ENCODE results near the gene MZT2A.
"Not testable (repeated sequence)": the region's sequence is repeated elsewhere in the genome, so short reads cannot be mapped to it uniquely, and the experiment has no call there.

Gene MZT2A

GRCh38 chr2:131492015-131492417, at the start of gene MZT2A:
MZT2A (minus strand) TSS chr2:131492397; CDS start chr2:131492376, 21 bp downstream.
- not testable (repeated sequence) for DNase-seq

- DNase-seq, result not testable (repeated sequence)
Observed at GRCh38 chr2:131538856-131539255, 46.7 kb upstream of the MZT2A start.

GRCh38 chr2:131536841-131537240, 44.6 kb upstream of the MZT2A start:
- not testable (repeated sequence) for DNase-seq

- DNase-seq, result not testable (repeated sequence)
Observed at GRCh38 chr2:131535951-131536826, 44.0 kb upstream of the MZT2A start.

- DNase-seq, result no peak
Observed at GRCh38 chr2:131535526-131535925, 43.3 kb upstream of the MZT2A start.

GRCh38 chr2:131534965-131535364, 42.8 kb upstream of the MZT2A start:
- DNase-seq, result not testable (repeated sequence)

- DNase-seq, result not testable (repeated sequence)
Observed at GRCh38 chr2:131534317-131534672, 42.1 kb upstream of the MZT2A start.

- DNase-seq, result not testable (repeated sequence)
Observed at GRCh38 chr2:131533609-131534316, 41.6 kb upstream of the MZT2A start.

- DNase-seq, result not testable (repeated sequence)
Observed at GRCh38 chr2:131532723-131533608, 40.8 kb upstream of the MZT2A start.

GRCh38 chr2:131531547-131532185, 39.5 kb upstream of the MZT2A start:
- DNase-seq, result not testable (repeated sequence)

GRCh38 chr2:131530626-131531344, 38.6 kb upstream of the MZT2A start:
- DNase-seq, result not testable (repeated sequence)

- not testable (repeated sequence) for DNase-seq
Observed at GRCh38 chr2:131529864-131530445, 37.8 kb upstream of the MZT2A start.

- not testable (repeated sequence) for DNase-seq
Observed at GRCh38 chr2:131528981-131529863, 37.0 kb upstream of the MZT2A start.

- peak; percentile 47 for DNase-seq
Observed at GRCh38 chr2:131527131-131528001, 35.2 kb upstream of the MZT2A start, which contains the start of gene CCDC74A. CCDC74A (plus strand) TSS chr2:131527888; CDS start chr2:131527971, 83 bp downstream.

- DNase-seq, result not testable (repeated sequence)
Observed at GRCh38 chr2:131525256-131525655, 33.1 kb upstream of the MZT2A start.

- no peak for DNase-seq
Observed at GRCh38 chr2:131521961-131522781, 30.0 kb upstream of the MZT2A start.

- not testable (repeated sequence) for DNase-seq
Observed at GRCh38 chr2:131521524-131521923, 29.3 kb upstream of the MZT2A start.

GRCh38 chr2:131520526-131520925, 28.3 kb upstream of the MZT2A start:
- no peak for DNase-seq

Data from DMS153 (cell line).